Measurements from ENCODE around the gene CCZ1B.
"Not testable (repeated sequence)": the region's sequence is repeated elsewhere in the genome, so short reads cannot be mapped to it uniquely, and the experiment has no call there.

The CCZ1B gene

GRCh38 chr7:6807959-6808358 is 18.1 kb downstream of the CCZ1B start:
- DNase-seq, H3K9me3 Mint-ChIP-seq, CTCF ChIA-PET, H3K27ac Mint-ChIP-seq, H3K4me3 Mint-ChIP-seq, H3K4me1 Mint-ChIP-seq, H3K27me3 Mint-ChIP-seq, H3K36me3 Mint-ChIP-seq: not testable (repeated sequence)

- H3K36me3 Mint-ChIP-seq, H3K9me3 Mint-ChIP-seq, H3K4me1 Mint-ChIP-seq, H3K27me3 Mint-ChIP-seq, H3K27ac Mint-ChIP-seq, H3K4me3 Mint-ChIP-seq, CTCF ChIA-PET, DNase-seq: not testable (repeated sequence)
These were observed 18.6 kb downstream of the CCZ1B start for GRCh38 chr7:6807393-6807918.

- H3K4me3 Mint-ChIP-seq, H3K27ac Mint-ChIP-seq, CTCF ChIA-PET, H3K27me3 Mint-ChIP-seq, H3K9me3 Mint-ChIP-seq, H3K36me3 Mint-ChIP-seq, DNase-seq, H3K4me1 Mint-ChIP-seq: not testable (repeated sequence)
These were observed 25.7 kb downstream of the CCZ1B start for GRCh38 chr7:6800331-6800730.

- H3K4me1 Mint-ChIP-seq, H3K36me3 Mint-ChIP-seq, H3K9me3 Mint-ChIP-seq, H3K4me3 Mint-ChIP-seq, H3K27ac Mint-ChIP-seq, DNase-seq, CTCF ChIA-PET, H3K27me3 Mint-ChIP-seq: not testable (repeated sequence)
These were observed 26.2 kb downstream of the CCZ1B start for GRCh38 chr7:6799887-6800286.

GRCh38 chr7:6798047-6798446 is 28.0 kb downstream of the CCZ1B start:
- H3K4me3 Mint-ChIP-seq, H3K27me3 Mint-ChIP-seq, H3K36me3 Mint-ChIP-seq, DNase-seq, CTCF ChIA-PET, H3K9me3 Mint-ChIP-seq, H3K27ac Mint-ChIP-seq, H3K4me1 Mint-ChIP-seq: not testable (repeated sequence)

- H3K27me3 Mint-ChIP-seq, H3K9me3 Mint-ChIP-seq, H3K4me1 Mint-ChIP-seq, CTCF ChIA-PET, DNase-seq, H3K36me3 Mint-ChIP-seq, H3K4me3 Mint-ChIP-seq, H3K27ac Mint-ChIP-seq: not testable (repeated sequence)
These were observed 28.9 kb downstream of the CCZ1B start for GRCh38 chr7:6797218-6797617.

DNA sequence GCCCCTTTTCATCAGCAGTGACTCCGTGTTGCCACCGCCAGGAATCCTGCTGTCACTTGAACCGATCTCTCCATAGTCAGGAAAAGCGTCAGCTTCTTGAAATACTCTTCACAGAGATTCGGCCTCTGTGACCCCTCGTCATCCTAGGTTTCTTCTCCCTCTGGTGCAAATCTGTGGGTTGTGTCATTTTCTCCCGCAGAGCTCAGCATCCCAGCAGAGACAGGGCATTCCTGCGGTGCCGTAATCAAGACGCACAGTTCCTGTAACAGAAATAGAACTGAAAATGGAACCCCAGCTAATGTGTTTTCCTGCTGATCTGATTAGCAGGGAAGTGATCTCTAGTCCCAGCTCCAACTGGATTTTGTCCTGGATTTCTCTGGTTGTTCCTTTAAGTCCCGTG is 31.8 kb downstream of the CCZ1B start:
- H3K27me3 Mint-ChIP-seq, H3K4me1 Mint-ChIP-seq, CTCF ChIA-PET, H3K27ac Mint-ChIP-seq, H3K36me3 Mint-ChIP-seq, H3K4me3 Mint-ChIP-seq, DNase-seq, H3K9me3 Mint-ChIP-seq: not testable (repeated sequence)

GRCh38 chr7:6792113-6792872 is 33.8 kb downstream of the CCZ1B start:
- CTCF ChIA-PET, H3K27me3 Mint-ChIP-seq, H3K27ac Mint-ChIP-seq, DNase-seq, H3K4me1 Mint-ChIP-seq, H3K4me3 Mint-ChIP-seq, H3K36me3 Mint-ChIP-seq, H3K9me3 Mint-ChIP-seq: not testable (repeated sequence)

DNA sequence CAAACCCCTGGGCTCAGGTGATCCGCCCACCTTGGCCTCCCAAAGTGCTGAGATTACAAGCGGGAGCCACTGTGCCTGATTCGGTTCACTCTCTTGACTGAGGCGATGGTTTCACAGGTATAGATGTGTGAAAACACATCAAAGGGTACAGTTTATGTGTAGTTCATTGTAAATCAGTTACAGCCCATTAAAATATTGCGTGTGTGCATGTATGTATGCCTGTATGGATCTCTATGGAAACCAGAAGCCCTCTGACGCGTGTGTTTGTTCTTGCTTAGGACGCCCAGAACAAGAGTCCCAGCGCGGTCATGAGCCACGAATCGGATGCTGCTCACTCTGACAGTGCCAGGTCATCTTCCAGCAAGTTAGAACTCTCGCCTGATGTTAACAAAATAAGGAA is 36.7 kb downstream of the CCZ1B start:
- H3K36me3 Mint-ChIP-seq, H3K4me1 Mint-ChIP-seq, CTCF ChIA-PET, DNase-seq, H3K27ac Mint-ChIP-seq, H3K27me3 Mint-ChIP-seq, H3K4me3 Mint-ChIP-seq, H3K9me3 Mint-ChIP-seq: not testable (repeated sequence)

GRCh38 chr7:6781581-6781980 is 44.5 kb downstream of the CCZ1B start:
- H3K4me1 Mint-ChIP-seq, H3K27ac Mint-ChIP-seq, H3K9me3 Mint-ChIP-seq, DNase-seq, H3K4me3 Mint-ChIP-seq, H3K27me3 Mint-ChIP-seq, CTCF ChIA-PET, H3K36me3 Mint-ChIP-seq: not testable (repeated sequence)

DNA sequence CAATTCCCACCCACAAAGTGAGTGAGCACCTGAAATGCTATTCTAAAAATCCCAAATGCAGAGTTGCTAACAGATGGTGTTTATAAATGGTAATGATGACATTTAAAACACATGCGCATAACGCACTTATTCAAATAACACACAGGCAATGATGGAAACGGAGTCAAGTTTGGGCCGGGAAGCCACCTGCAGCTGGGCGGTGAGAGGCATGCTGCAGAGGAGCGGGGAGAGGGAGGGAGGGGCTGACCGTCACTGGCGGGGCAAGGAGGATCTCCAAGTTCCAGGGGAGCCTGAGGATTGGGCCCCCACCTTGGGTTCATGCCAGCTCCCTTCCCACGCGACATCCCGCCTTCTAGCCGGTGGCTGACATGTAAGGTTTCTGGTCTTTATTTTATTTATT is 64.9 kb downstream of the CCZ1B start:
- H3K4me1 Mint-ChIP-seq, CTCF ChIA-PET, H3K36me3 Mint-ChIP-seq, DNase-seq, H3K9me3 Mint-ChIP-seq, H3K27ac Mint-ChIP-seq, H3K4me3 Mint-ChIP-seq, H3K27me3 Mint-ChIP-seq: not testable (repeated sequence)

DNA sequence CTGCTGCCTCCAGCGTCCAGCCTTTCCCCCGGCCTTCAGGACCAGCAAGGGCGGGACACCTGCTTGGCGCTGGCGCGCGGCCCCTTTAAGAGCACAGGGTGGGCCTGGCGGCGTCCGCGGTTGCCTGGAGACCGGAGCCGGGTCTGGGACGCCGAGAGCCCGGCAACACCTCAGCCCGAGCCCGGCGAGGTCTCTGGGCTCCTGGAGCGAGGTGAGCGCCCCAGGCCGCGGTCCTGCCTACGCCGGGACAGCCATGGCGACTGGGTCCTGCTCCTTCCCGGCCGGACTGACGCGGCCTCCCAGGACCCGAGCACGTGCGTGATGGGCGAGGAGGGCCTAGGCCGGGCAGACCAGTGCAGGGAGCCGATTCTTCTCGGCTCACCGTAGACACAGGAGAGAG is 72.1 kb downstream of the CCZ1B start, which contains the start of gene RSPH10B2:
TSS of gene RSPH10B2 (plus strand) at position 140 of the 400 bp plus-strand sequence. CDS start 3,575 bp downstream, outside the sequence.
- H3K9me3 Mint-ChIP-seq, H3K36me3 Mint-ChIP-seq, CTCF ChIA-PET, DNase-seq, H3K27me3 Mint-ChIP-seq, H3K4me3 Mint-ChIP-seq, H3K27ac Mint-ChIP-seq, H3K4me1 Mint-ChIP-seq: not testable (repeated sequence)

- H3K9me3 Mint-ChIP-seq, DNase-seq, H3K4me3 Mint-ChIP-seq, H3K27me3 Mint-ChIP-seq, H3K27ac Mint-ChIP-seq, CTCF ChIA-PET, H3K36me3 Mint-ChIP-seq, H3K4me1 Mint-ChIP-seq: not testable (repeated sequence)
These were observed 75.9 kb downstream of the CCZ1B start for GRCh38 chr7:6750173-6750572.

GRCh38 chr7:6749335-6749734 is 76.7 kb downstream of the CCZ1B start:
- H3K27ac Mint-ChIP-seq, H3K36me3 Mint-ChIP-seq, DNase-seq, H3K9me3 Mint-ChIP-seq, CTCF ChIA-PET, H3K4me1 Mint-ChIP-seq, H3K4me3 Mint-ChIP-seq, H3K27me3 Mint-ChIP-seq: not testable (repeated sequence)
